ENCODE results near the gene NUP42.
"Not testable (repeated sequence)": the region's sequence is repeated elsewhere in the genome, so short reads cannot be mapped to it uniquely, and the experiment has no call there.

Gene NUP42

GRCh38 chr7:23204241-23204640, 22.4 kb downstream of the NUP42 start:
- no peak for DNase-seq (ENCODE audit: low spot score)

- DNase-seq (ENCODE audit: low spot score), result no peak
Observed at GRCh38 chr7:23205577-23205908, 23.7 kb downstream of the NUP42 start.

- DNase-seq (ENCODE audit: low spot score), result no peak
Observed at GRCh38 chr7:23205909-23206767, 24.3 kb downstream of the NUP42 start.

- no peak for DNase-seq (ENCODE audit: low spot score)
Observed at GRCh38 chr7:23207021-23207420, 25.2 kb downstream of the NUP42 start.

GRCh38 chr7:23207884-23208283, 26.0 kb downstream of the NUP42 start:
- no peak for DNase-seq (ENCODE audit: low spot score)

- no peak for DNase-seq (ENCODE audit: low spot score)
Observed at GRCh38 chr7:23208316-23208715, 26.5 kb downstream of the NUP42 start.

- DNase-seq (ENCODE audit: low spot score), result no peak
Observed at GRCh38 chr7:23210506-23210905, 28.7 kb downstream of the NUP42 start.

GRCh38 chr7:23211589-23211988, 29.7 kb downstream of the NUP42 start:
- DNase-seq (ENCODE audit: low spot score), result no peak

- DNase-seq (ENCODE audit: low spot score), result no peak
Observed at GRCh38 chr7:23212395-23212794, 30.5 kb downstream of the NUP42 start.

- no peak for DNase-seq (ENCODE audit: low spot score)
Observed at GRCh38 chr7:23212841-23213240, 31.0 kb downstream of the NUP42 start.

- no peak for DNase-seq (ENCODE audit: low spot score)
Observed at GRCh38 chr7:23213755-23214154, 31.9 kb downstream of the NUP42 start.

GRCh38 chr7:23214423-23214822, 32.6 kb downstream of the NUP42 start:
- DNase-seq (ENCODE audit: low spot score), result no peak

GRCh38 chr7:23214938-23215337, 33.1 kb downstream of the NUP42 start:
- no peak for DNase-seq (ENCODE audit: low spot score)

GRCh38 chr7:23216021-23216420, 34.2 kb downstream of the NUP42 start:
- no peak for DNase-seq (ENCODE audit: low spot score)

- no peak for DNase-seq (ENCODE audit: low spot score)
Observed at GRCh38 chr7:23218196-23218595, 36.3 kb downstream of the NUP42 start.

- DNase-seq (ENCODE audit: low spot score), result no peak
Observed at GRCh38 chr7:23220690-23221305, 39.0 kb downstream of the NUP42 start.

GRCh38 chr7:23222439-23223030, 40.7 kb downstream of the NUP42 start:
- no peak for DNase-seq (ENCODE audit: low spot score)

- DNase-seq (ENCODE audit: low spot score), result not testable (repeated sequence)
Observed at GRCh38 chr7:23224364-23224763, 42.5 kb downstream of the NUP42 start.

- no peak for DNase-seq (ENCODE audit: low spot score)
Observed at GRCh38 chr7:23226844-23227450, 45.1 kb downstream of the NUP42 start.

GRCh38 chr7:23228412-23228811, 46.6 kb downstream of the NUP42 start:
- DNase-seq (ENCODE audit: low spot score), result no peak

GRCh38 chr7:23230641-23231101, 48.8 kb downstream of the NUP42 start:
- DNase-seq (ENCODE audit: low spot score), result no peak

GRCh38 chr7:23232966-23233365, 51.1 kb downstream of the NUP42 start:
- DNase-seq (ENCODE audit: low spot score), result no peak
